Measurements from ENCODE around the gene ATXN1. TPM values are rescaled to one million over a fixed set of nuclear protein-coding genes. Genes with fewer than 3 reads are reported as not detected.

Gene ATXN1
- total and polyA plus RNA-seq, 7 experiments from 2014 or later = 1.5 to 82.7 (median 42.4) TPM

GRCh38 chr6:16595514-16596120 is 165.6 kb downstream of the ATXN1 start:
- Mint-ChIP-seq H3K27ac (no peak overlapping the region), H3K9me3 (peaks cover 0 to 2% (median 0%) of the 10 kb centered on the region in 11 donors), H3K36me3 (peaks cover 0 to 12% (median 10%) of the 10 kb centered on the region in 5 donors), H3K4me1 (peaks cover 3 to 21% (median 8%) of the 10 kb centered on the region in 7 donors), H3K4me3 (no peak overlapping the region), H3K27me3 (no peaks in the 10 kb centered on the region)
- H3K4me1 ChIP-seq (ENCODE audit: control insufficient read depth in 2 of 2, insufficient read depth in 2 of 2, low read length in 2 of 2) = peaks cover 0 to 10% of the 10 kb centered on the region in 2 donors
- ChIA-PET POLR2A (interaction anchor here (0.6 kb wide), 1 partner anchor 195 kb away, joined by 3 read pairs; no protein-coding TSS in a partner anchor), CTCF (no interaction called here)
- DNase-seq = no peak
- intact Hi-C loops (cut with micrococcal nuclease) = no loop called here
- H3K4me3 ChIP-seq (ENCODE audit: low read length) = no peak overlapping the region
- no peaks in the 10 kb centered on the region for H3K9me3 ChIP-seq (ENCODE audit: control insufficient read depth in 2 of 3, low read length in 3 of 3)
- ATAC-seq = no peak
- no peaks in the 10 kb centered on the region for H3K36me3 ChIP-seq (ENCODE audit: control insufficient read depth in 2 of 3, insufficient read depth in 3 of 3, low read length in 3 of 3)
- H3K27ac ChIP-seq (ENCODE audit: low read depth, low read length) = no peak overlapping the region
- H3K27me3 ChIP-seq (ENCODE audit: control insufficient read depth in 2 of 2, insufficient read depth in 2 of 2, low read length in 2 of 2) = no peaks in the 10 kb centered on the region

GRCh38 chr6:16594849-16595248 is 166.4 kb downstream of the ATXN1 start:
- Mint-ChIP-seq H3K9me3 (peaks cover 0 to 2% (median 0%) of the 10 kb centered on the region in 11 donors), H3K4me3 (no peak overlapping the region), H3K4me1 (peaks cover under 1 to 15% (median 2%) of the 10 kb centered on the region in 7 donors), H3K36me3 (peaks cover 0 to 12% (median 10%) of the 10 kb centered on the region in 5 donors), H3K27me3 (no peaks in the 10 kb centered on the region), H3K27ac (no peak overlapping the region)
- intact Hi-C loops (cut with micrococcal nuclease) = no loop called here
- no peaks in the 10 kb centered on the region for H3K27me3 ChIP-seq (ENCODE audit: control insufficient read depth in 2 of 2, insufficient read depth in 2 of 2, low read length in 2 of 2)
- no peaks in the 10 kb centered on the region for H3K9me3 ChIP-seq (ENCODE audit: control insufficient read depth in 2 of 3, low read length in 3 of 3)
- ChIA-PET CTCF (no interaction called here), POLR2A (no interaction called here)
- DNase-seq (no peak), ATAC-seq (no peak)
- no peak overlapping the region for H3K27ac ChIP-seq (ENCODE audit: low read depth, low read length)
- no peak overlapping the region for H3K4me3 ChIP-seq (ENCODE audit: low read length)
- peaks cover 0 to 2% of the 10 kb centered on the region in 2 donors for H3K4me1 ChIP-seq (ENCODE audit: control insufficient read depth in 2 of 2, insufficient read depth in 2 of 2, low read length in 2 of 2)
- no peaks in the 10 kb centered on the region for H3K36me3 ChIP-seq (ENCODE audit: control insufficient read depth in 2 of 3, insufficient read depth in 3 of 3, low read length in 3 of 3)

DNA sequence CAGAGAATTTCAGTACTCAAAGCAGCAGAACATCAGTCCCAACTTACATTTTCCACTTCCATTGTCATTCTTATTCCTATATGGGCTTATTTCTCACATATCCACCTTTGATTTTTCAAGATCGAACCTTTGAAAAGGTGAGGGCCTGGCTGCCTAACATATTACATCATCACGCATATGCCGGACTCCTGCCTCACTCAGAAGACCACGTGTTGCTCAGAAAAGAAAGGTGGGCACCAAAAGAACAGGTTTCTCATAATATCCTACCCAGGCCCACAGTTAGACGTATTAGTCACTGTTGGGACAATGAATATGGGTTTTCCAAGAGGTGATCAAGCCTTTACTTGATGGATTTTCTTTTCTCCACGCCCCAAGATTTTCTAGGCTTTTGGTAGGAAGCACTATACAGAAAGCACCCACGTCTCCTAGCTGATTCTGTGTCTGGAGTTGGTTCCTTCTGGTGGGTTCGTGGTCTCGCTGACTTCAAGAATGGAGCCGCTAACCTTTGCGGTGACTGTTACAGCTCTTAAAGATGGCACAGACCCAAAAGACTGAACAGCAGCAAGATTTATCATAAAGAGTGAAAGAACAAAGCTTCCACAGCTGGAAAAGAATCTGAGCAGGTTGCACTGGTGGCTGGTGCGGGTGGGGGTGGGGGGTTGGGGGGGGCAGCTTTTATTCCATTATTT is 168.9 kb downstream of the ATXN1 start:
- H3K27ac ChIP-seq (ENCODE audit: low read depth, low read length) = no peak overlapping the region
- H3K27ac Mint-ChIP-seq = no peak overlapping the region

DNA sequence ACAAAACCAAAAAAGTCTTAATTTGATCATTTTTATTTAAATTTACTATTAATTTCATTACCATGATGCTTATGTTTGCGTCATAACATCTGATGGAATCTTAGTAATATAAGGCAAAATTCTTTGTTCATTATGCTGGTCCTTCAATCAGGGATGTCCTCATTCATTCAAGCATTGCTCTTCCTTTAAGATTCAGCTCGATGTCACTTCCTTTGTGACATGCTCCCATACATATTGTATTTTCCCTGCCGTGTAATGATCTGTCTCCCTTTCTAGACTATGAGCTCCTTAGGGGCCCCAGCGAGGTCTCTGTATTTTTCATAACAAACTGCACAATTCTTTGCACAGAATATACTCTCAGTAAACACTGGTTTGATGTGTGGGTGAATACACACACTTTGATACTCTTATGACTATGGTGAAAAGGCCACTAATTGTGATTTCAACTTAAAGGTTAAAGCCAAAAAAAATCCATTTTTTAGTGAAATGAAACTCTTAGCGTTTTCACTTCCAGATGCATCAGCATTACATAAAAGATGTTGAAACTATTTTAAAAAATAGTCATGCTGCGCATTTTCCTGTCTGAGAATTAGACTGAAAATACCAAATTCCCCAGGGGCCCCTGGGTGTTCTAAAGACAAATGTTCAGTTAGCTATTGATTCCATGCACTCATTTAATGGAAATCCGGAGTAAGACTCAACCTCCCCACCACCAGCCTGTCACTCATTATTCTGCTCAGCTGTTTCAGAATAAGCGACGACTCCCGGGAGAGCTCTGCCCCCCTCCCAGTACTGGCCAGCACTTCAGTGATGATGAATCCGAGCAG is 169.7 kb downstream of the ATXN1 start:
- DNase-seq = no peak
- CTCF ChIA-PET = no interaction called here
- no peaks in the 10 kb centered on the region for H3K27me3 Mint-ChIP-seq
- ATAC-seq = no peak
- H3K4me1 Mint-ChIP-seq = peaks cover 0 to 23% (median 0%) of the 10 kb centered on the region in 7 donors
- no peaks in the 10 kb centered on the region for H3K9me3 ChIP-seq (ENCODE audit: control insufficient read depth in 2 of 3, low read length in 3 of 3)
- peak overlapping the region in 1 of 10 donors; percentile 23 for H3K4me3 Mint-ChIP-seq
- no peak overlapping the region for H3K4me3 ChIP-seq (ENCODE audit: low read length)
- peaks cover 5 to 23% (median 13%) of the 10 kb centered on the region in 5 donors for H3K36me3 Mint-ChIP-seq
- POLR2A ChIA-PET = interaction anchor here (0.7 kb wide), 2 partner anchors 228 to 274 kb away, joined by 3 read pairs; no protein-coding TSS in a partner anchor
- H3K9me3 Mint-ChIP-seq = peaks cover 0 to 4% (median 0%) of the 10 kb centered on the region in 11 donors
- intact Hi-C loops (cut with micrococcal nuclease) = no loop called here
- no peaks in the 10 kb centered on the region for H3K4me1 ChIP-seq (ENCODE audit: control insufficient read depth in 2 of 2, insufficient read depth in 2 of 2, low read length in 2 of 2)
- H3K27ac ChIP-seq (ENCODE audit: low read depth, low read length) = no peak overlapping the region
- no peak overlapping the region for H3K27ac Mint-ChIP-seq
- no peaks in the 10 kb centered on the region for H3K36me3 ChIP-seq (ENCODE audit: control insufficient read depth in 2 of 3, insufficient read depth in 3 of 3, low read length in 3 of 3)
- H3K27me3 ChIP-seq (ENCODE audit: control insufficient read depth in 2 of 2, insufficient read depth in 2 of 2, low read length in 2 of 2) = no peaks in the 10 kb centered on the region

More for the DNA sequence above, 168.9 kb downstream of the ATXN1 start:
- peak overlapping the region in 1 of 10 donors; percentile 23 for H3K4me3 Mint-ChIP-seq
- no peak overlapping the region for H3K4me3 ChIP-seq (ENCODE audit: low read length)
- H3K27me3 Mint-ChIP-seq = no peaks in the 10 kb centered on the region
- H3K36me3 ChIP-seq (ENCODE audit: control insufficient read depth in 2 of 3, insufficient read depth in 3 of 3, low read length in 3 of 3) = no peaks in the 10 kb centered on the region
- H3K4me1 ChIP-seq (ENCODE audit: control insufficient read depth in 2 of 2, insufficient read depth in 2 of 2, low read length in 2 of 2) = no peaks in the 10 kb centered on the region
- no peak for ATAC-seq
- intact Hi-C loops (cut with micrococcal nuclease) = no loop called here
- peaks cover 0 to 23% (median 0%) of the 10 kb centered on the region in 7 donors for H3K4me1 Mint-ChIP-seq
- POLR2A ChIA-PET = no interaction called here
- H3K9me3 ChIP-seq (ENCODE audit: control insufficient read depth in 2 of 3, low read length in 3 of 3) = no peaks in the 10 kb centered on the region
- CTCF ChIA-PET = no interaction called here
- no peak for DNase-seq
- H3K27me3 ChIP-seq (ENCODE audit: control insufficient read depth in 2 of 2, insufficient read depth in 2 of 2, low read length in 2 of 2) = no peaks in the 10 kb centered on the region
- peaks cover 0 to 4% (median 0%) of the 10 kb centered on the region in 11 donors for H3K9me3 Mint-ChIP-seq
- peaks cover 5 to 23% (median 17%) of the 10 kb centered on the region in 5 donors for H3K36me3 Mint-ChIP-seq

DNA sequence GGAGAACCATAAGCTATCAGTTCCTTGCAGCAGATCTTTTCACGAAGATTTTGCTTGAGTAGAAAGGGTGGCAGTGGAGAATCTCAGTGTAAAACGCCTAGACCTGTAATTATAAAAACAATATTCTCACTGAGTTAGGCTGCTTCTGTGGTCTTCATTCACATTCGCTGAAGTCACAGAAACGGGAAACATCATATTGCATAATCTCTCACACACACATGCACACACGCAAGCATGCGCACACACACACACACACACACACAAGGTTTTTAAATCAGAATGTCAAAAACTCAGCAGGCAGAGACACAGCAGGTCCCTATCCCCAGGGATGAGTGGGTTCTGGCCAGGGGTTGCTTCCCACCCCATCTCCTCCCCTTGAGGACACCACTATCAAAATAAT is 175.5 kb downstream of the ATXN1 start:
- H3K27ac Mint-ChIP-seq = peak overlapping the region in 1 of 9 donors; percentile 14
- POLR2A ChIA-PET = no interaction called here

DNA sequence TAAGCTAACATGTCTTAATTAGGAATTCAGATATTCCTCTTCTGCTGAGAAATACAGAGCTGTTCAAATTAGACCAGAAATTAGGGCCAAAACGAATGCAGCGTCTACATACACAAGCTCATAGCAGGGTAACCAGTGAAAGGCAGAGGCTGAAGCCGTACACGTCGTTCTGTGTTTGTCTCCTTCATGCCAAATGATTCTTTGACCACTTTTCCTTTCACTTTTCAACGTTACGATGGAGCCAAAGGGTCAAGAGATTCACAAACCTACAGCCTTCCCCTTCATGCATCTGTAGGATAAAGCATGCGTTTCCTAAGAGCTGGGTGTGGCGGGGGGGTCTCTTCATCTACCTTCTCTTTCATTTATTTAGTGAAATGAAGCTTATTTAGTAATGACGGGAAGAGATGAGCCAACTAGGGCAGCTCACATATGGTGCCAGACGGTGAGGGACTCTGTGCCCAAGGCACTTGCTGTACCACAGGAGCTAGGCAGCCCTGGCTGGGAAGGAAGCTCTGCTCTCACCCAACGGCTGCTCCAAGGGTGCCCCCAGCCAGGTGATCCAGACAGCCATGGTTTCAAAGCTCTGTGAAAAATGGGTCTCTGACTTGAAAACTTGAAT is 178.0 kb downstream of the ATXN1 start:
- CTCF ChIA-PET = no interaction called here
- no peak for ATAC-seq
- Histone ChIP-seq H3K4me3 (ENCODE audit: low read length) (no peak overlapping the region), H3K27me3 (ENCODE audit: control insufficient read depth in 2 of 2, insufficient read depth in 2 of 2, low read length in 2 of 2) (no peaks in the 10 kb centered on the region), H3K36me3 (ENCODE audit: control insufficient read depth in 2 of 3, insufficient read depth in 3 of 3, low read length in 3 of 3) (peaks cover 0 to 5% (median 4%) of the 10 kb centered on the region in 3 experiments), H3K9me3 (ENCODE audit: control insufficient read depth in 2 of 3, low read length in 3 of 3) (no peaks in the 10 kb centered on the region), H3K27ac (ENCODE audit: low read depth, low read length) (no peak overlapping the region), H3K4me1 (ENCODE audit: control insufficient read depth in 2 of 2, insufficient read depth in 2 of 2, low read length in 2 of 2) (no peaks in the 10 kb centered on the region)
- peaks cover 0 to 2% (median 0%) of the 10 kb centered on the region in 11 donors for H3K9me3 Mint-ChIP-seq
- POLR2A ChIA-PET = interaction anchor here (0.7 kb wide), 1 partner anchor 22 kb away, joined by 3 read pairs; no protein-coding TSS in a partner anchor
- DNase-seq = no peak
- no peak overlapping the region for H3K4me3 Mint-ChIP-seq
- no peaks in the 10 kb centered on the region for H3K27me3 Mint-ChIP-seq
- peaks cover 0 to 20% (median 0%) of the 10 kb centered on the region in 7 donors for H3K4me1 Mint-ChIP-seq
- H3K36me3 Mint-ChIP-seq = peaks cover 10 to 48% (median 43%) of the 10 kb centered on the region in 5 donors
- no peak overlapping the region for H3K27ac Mint-ChIP-seq
- intact Hi-C loops (cut with micrococcal nuclease) = no loop called here

More for the DNA sequence above, 175.5 kb downstream of the ATXN1 start:
- Histone ChIP-seq H3K4me1 (ENCODE audit: control insufficient read depth in 2 of 2, insufficient read depth in 2 of 2, low read length in 2 of 2) (no peaks in the 10 kb centered on the region), H3K27me3 (ENCODE audit: control insufficient read depth in 2 of 2, insufficient read depth in 2 of 2, low read length in 2 of 2) (no peaks in the 10 kb centered on the region), H3K9me3 (ENCODE audit: control insufficient read depth in 2 of 3, low read length in 3 of 3) (no peaks in the 10 kb centered on the region), H3K36me3 (ENCODE audit: control insufficient read depth in 2 of 3, insufficient read depth in 3 of 3, low read length in 3 of 3) (peaks cover 0 to 5% (median 4%) of the 10 kb centered on the region in 3 experiments), H3K4me3 (ENCODE audit: low read length) (no peak overlapping the region), H3K27ac (ENCODE audit: low read depth, low read length) (no peak overlapping the region)
- H3K4me1 Mint-ChIP-seq = peaks cover 0 to 25% (median 0%) of the 10 kb centered on the region in 7 donors
- H3K9me3 Mint-ChIP-seq = peaks cover 0 to 4% (median 0%) of the 10 kb centered on the region in 11 donors
- H3K27me3 Mint-ChIP-seq = no peaks in the 10 kb centered on the region
- DNase-seq (no peak), ATAC-seq (peak; percentile 47)
- peaks cover 9 to 49% (median 39%) of the 10 kb centered on the region in 5 donors for H3K36me3 Mint-ChIP-seq
- CTCF ChIA-PET = no interaction called here
- intact Hi-C loops (cut with micrococcal nuclease) = no loop called here
- no peak overlapping the region for H3K4me3 Mint-ChIP-seq
